LoVo (cell line): ENCODE measurements around the gene KRT78.
"Not testable (repeated sequence)": the region's sequence is repeated elsewhere in the genome, so short reads cannot be mapped to it uniquely, and the experiment has no call there.

Experiments used
- DNase-seq: peaks from one replicate; pipeline ENCODE4 v3.0.0-alpha.2; 2016; ENCODE audit warnings: low spot score

The KRT78 gene, protein sequence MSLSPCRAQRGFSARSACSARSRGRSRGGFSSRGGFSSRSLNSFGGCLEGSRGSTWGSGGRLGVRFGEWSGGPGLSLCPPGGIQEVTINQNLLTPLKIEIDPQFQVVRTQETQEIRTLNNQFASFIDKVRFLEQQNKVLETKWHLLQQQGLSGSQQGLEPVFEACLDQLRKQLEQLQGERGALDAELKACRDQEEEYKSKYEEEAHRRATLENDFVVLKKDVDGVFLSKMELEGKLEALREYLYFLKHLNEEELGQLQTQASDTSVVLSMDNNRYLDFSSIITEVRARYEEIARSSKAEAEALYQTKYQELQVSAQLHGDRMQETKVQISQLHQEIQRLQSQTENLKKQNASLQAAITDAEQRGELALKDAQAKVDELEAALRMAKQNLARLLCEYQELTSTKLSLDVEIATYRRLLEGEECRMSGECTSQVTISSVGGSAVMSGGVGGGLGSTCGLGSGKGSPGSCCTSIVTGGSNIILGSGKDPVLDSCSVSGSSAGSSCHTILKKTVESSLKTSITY

DNA sequence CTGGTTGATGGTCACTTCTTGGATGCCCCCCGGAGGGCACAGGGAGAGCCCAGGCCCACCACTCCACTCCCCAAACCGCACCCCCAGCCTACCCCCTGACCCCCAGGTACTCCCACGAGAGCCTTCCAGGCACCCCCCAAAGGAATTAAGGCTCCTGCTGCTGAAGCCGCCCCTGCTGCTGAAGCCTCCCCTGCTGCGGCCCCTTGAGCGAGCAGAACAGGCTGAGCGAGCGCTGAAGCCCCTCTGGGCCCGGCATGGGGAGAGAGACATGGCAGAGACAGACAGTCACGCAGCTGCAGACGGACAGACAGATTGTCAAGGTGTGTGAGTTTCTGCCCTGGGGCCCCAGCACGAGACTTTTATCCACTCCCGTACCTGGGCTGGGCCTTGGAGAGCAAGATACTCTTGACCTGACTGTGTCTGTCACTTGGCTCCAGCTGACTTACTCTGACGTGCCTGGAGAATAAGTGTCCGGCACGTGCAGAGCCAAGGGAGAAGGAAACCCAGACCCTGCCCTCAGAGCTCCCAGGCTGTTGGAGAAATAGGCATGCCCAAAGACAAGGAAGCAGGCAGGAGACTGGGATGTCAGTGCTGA lies at the start of gene KRT78:
Gene KRT78, minus strand, starts transcription at position 334 of the 595 bp plus-strand sequence. Its CDS starts 64 bp downstream, at position 270.
- DNase-seq: no peak

DNA sequence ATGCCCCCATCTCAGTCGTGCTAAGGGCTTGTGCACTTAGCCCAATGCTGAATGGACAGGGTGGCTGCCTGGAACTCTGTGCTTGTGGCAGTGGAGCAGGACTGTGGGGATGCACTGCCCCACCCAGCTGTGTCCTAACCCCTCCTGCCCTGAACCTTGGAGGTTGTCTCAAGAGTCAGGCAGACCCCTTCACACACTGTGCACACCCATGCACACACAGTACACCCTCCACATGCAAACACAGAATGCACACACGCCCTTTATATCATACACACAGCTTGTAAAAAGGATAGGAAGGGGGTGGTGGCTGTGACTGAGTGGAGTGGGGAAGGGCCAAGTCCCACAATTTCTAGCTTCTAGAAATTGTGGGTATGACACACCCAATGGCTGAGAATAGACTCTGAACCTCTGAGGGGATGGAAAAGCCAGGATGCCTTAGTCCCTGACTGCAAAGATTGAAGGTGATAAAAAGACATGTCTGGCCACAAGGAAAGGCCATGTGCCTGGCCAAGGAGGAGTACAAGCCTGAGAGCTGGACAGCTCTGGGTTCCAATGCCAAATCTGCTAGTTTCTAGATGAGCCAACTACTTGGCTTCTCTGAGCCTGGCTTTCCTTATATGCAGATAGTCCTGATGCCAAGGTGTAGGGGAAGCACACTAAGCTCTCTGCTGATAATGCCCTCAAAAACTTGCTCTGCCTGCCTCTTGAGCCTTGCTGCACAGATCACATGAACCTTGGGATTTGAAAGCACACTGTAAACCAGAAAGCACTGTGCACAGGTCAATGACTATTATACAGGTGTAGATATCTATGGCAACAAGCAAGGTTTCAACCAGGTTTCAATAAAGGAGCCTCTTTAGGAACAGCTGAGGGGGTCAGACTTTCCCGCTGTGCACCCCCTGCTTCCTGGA lies 47.7 kb upstream of the KRT78 start:
- DNase-seq: peak; percentile 67

DNA sequence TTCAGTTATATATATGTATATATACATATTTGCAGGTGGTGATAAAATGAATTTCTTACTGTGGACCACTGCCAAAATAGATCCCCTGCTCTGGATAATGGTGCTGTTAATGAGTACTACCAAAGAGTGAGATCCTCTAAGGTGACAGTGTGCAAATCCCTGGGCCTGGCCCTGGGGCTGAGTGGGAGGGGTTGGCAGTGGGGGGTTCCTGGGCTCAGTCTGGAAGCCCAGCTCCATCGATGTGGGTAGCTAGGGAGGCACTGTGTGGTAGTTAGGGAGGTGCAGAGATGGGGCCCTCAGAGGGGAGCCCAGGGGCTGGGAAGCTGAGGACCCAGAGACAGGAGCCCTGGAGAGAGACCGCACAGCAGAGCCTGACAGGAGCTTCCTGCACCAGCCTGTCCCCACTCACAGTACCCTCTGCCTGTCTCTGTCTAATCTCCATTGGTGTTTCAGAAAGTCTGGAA lies 47.0 kb upstream of the KRT78 start:
- DNase-seq: no peak

DNA sequence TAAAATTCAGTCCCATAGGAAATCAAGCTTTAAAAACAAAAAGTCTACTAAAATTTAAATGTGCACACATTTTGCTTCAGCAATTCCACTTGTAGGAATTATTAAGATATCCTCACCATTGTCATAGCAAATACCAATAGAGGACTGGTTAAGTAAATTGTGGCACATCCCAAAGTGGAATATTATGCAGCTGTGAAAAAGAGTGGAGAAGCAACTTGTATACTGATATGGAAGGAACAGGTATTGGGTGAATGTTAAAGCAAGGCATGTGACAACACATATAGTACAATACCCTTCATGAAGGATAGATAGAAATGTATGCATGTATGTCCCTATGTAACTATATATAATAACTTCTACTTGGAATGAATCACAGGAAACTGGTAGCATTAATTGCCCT lies 44.2 kb upstream of the KRT78 start:
- no peak for DNase-seq

DNA sequence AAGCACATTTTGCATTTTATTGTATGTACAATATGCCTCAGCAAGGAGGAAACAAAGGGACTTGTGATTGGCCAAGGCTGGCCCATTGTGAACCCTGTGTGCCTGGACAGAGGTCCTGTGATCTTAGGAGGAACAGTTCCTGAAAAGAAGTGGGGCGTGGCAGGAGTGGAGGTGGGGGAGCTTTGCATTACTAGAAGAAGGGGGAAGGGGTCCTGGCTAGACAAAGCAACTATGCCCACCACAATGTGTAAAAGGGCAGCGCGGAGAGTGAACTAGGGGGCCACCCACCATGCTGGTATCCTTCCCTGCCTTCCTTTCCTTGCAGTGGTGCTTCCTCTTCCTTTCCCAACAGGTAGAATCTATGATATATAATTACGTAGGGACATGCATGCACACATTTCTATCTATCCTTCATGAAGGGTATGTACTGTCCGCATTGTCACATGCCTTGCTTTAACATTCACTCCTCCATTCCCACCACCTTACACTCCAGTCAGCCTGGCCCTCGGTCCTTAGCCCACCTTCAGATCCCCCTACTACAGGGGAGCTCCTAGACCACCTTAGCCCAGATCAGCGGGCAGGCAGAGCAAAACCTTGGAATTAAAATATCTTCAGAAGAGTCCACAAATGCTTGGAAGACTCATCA lies 43.5 kb upstream of the KRT78 start:
- no peak for DNase-seq

DNA sequence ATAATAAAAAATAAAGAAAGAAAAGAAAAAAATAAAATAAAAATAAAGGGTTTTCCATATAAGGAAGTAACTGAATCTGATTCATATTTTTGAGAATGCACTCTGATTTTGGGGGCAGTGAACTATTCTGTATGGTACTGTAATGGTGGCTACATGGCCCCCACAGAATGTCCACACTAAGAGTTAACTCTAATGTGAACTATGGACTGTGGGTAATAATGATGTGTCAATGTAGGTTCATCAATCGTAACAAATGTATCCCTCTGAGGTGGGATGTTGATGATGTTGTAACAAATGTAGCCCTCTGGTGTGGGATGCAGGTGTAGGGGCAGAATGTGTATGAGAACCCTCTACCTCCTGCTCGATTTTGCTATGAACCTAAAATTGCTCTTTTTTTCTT lies 42.2 kb upstream of the KRT78 start:
- no peak for DNase-seq

DNA sequence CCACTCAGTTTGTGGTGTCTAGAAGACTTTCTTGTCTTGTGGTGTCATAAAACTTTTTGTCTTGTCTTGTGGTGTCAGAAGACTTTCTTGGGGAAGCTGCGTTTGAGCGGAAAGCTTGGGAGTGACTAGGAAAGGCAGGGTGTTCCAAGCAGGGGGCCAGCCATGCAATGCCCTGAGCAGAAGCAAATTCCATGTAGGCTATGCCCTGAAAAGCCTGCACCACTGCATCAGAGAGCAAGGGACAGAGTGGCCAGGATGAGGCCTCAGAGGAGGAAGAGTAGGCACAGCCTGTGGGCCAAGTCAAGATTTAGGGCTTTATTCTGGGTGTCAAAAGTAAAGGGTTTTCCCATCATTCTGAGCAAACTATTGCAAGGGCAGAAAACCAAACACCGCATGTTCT lies 41.6 kb upstream of the KRT78 start:
- DNase-seq: no peak

DNA sequence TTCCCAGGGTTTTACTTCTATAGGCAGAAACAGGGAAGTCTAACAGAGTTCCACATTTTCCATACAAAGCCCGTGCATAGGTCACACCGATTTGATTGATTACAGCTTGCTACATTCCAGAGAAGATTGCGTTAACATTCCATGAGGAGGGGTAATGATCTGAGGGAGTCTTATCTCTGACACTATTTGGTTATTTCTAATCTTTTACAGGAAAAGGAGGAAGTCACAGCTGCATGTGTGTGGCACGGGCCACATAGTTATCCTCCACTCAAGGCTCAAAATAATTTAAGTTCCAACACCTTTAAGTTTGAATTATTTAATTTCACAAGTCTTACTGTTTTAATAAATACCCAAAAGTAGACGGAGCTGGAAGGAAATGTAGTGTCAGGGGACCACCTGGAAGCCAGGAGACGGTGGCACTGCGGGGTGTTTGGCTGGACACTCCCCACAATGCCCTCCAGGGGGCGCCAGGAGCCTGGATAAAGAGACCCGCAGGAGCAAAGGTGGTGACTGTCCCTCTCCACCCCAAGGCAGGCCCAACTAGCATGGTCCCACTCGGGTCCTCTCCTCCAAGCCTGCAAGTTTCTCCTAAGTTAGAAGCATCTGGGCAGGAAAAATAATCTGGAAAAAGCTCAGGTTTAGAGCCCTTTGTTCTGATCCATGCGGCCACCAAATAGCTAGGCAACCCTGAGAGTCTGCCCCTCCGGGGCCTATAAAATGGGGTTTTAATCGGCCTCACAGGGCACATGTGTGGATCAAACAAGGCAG lies 35.9 kb upstream of the KRT78 start:
- peak; percentile 86 for DNase-seq

DNA sequence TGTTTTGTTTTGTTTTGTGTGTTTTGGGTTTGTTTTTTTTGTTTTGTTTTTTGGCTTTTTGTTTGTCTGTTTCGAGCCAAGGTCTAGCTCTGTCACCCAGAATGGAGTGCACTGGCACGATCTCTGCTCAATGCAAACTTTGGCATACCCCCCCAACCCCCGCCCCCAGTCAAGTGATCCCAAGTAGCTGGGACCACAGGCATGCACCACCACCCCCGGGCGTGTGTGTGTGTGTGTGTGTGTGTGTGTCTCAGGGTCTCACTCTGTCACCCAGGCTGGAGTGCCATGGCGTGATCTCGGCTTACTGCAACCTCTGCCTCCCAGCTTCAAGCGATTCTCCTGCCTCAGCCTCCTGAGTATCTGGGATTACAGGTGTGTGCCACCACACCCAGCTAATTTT lies 31.7 kb upstream of the KRT78 start:
- not testable (repeated sequence) for DNase-seq

DNA sequence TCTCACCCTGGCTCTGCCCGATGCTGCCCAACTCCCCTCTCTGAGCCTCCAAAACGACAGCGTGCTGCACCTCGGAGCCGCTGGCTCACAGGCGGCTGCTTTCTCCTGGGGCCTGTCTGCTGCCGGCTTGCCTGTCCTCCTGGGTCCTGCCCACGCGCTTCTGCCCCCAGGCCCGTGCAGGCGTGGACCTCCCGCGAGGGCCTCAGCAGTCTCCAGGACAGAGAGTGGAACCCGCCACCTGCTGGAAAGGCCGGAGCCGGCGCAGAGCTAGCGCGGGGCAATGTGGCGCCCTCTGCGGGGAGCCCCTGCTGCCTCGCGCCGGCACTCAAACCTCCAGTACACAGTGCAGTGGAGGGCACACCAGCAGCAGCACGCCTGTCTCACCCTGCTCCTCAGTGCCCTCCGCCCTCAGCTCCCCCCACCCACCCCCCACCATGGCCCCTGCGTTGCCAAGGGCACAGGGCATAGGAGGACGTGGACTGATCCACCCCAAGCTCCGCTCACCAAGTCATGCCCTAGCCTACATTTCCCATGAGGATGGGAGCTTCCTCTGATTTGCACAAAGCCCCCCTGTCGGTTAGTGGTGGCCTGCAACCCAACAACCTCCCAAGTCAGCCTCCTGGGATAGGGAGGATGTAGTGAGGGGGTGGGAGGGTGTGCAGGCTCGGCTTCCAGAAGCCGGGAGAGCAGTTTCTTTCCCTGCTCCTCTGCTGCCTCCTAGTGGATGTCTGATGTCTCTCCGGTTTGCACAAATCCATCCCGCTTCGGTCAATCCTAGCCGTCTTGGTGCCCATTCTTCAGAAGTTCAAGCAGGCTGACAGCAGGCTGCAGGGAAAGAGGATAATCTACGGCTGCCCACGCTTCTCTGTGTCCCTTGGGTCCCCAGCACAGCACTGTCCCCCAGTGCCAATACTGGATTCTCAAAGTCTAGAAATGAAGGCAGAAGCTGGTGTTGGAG lies 30.9 kb upstream of the KRT78 start:
- DNase-seq: peak; percentile 91

DNA sequence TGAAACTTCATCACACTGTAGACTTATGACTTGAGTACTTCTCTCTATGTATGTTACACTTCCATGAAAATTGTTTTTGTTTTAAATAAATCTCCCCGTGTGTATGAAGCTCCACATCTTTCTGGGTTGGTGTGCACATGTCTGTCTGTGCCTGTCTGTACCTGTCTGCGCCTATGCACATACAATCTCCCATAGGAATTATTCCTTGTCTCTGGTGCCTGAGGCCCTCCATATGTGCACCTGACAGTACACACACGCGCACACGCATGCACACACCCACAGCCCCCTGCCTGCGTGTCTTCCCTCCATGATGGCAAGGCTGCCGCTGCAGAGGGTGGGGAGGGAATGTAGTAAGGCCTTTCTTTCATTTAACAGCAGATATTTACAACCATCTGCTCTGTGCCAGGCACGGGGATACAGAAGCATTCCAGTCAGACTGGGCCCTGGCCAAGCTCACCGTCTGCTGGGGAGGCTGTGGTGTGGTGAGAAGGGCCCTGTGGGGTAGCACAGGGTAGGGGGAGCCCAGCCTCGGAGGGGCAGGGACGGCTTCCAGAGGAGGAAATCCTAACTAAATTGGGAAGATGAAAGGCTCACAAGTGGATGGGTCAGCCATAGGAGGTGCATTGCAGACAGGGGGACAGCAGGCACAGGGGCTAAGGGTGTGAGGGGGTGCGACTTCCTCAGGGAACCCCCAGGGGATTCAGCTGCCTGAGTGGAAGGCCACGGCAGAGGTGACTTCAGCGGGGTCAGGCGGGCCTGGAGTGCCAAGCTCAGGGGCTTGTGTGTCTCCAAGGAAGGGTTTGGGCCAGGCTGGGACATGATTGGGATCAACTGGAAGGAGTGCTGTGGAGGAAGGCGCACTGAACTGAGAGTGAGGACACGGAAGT lies 30.0 kb upstream of the KRT78 start:
- DNase-seq: no peak

DNA sequence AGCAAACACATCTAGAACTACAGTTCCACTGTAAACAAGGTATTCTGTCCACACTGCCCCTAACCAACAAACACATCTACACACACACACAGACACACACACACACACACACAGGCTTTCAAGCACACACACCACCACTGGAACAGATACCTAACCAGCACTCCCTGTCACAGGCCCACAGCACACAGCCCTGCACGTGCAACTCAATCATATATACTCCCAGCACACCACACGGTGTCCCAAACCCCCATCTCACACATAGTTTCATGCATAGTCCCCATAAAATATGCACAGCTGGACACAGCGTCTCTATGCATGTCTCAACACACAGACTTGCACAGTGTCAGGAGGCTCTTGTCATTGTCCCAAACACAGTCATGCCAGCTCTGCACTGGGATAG lies 28.4 kb upstream of the KRT78 start:
- DNase-seq: no peak

DNA sequence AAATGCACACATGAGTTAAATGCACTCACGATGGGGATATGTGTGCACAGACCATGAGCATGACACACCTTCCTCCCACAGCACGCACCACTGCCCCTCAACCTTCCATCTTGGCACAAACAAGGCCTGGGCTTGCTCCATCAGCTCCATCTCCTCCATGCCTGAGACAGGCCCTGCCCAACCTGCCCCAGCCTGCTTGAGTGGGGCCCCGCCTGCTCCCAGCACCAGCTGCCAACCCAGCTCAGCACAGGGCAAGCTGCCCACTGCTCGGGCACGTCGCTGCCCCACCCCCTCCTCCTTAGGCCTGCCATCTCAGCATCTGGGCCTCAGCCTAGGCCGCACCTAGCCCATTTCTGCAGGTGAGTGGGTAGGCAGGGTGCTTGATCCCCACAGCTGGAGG lies 27.6 kb upstream of the KRT78 start:
- no peak for DNase-seq

DNA sequence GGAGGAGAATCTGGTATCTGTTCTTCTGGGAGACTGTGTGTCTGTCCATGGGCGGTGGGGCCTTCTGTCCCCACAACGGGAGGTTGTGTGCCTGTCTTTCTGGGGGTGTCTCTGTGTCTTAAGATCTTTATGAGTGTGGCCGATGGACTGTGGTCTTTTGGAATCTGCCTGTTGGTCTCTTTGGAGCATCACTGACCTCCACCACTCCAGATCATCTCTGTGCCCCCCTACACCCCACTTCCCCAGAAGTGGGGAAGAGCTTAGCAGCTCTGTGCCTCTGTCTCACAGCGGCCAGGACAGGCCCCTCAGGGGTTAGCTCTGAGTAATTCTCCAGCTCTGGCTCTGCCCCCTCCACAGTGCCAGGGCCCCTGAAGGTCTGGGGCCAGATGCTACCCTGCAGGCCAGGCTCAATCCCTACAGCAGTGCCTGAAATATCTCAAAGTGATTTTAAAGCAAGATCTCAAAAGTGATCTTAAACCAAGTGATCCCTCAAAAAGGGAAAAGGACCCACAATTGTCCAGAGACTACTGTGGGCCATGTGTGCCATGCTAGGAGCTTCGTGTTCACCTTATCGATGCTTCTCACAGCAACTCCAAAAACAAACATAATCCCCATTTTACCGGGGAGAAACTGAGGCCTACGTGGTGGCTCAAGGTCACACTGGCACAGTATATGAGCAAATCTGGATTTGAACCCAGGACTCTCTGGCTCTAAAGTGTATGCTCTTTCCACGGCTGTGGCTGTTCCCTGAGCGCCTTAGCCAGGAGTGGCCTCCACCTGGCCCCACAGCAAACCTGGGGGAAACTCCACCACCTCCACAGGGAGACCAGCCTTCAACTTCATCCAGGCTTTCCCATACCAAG lies 26.0 kb upstream of the KRT78 start:
- DNase-seq: no peak

DNA sequence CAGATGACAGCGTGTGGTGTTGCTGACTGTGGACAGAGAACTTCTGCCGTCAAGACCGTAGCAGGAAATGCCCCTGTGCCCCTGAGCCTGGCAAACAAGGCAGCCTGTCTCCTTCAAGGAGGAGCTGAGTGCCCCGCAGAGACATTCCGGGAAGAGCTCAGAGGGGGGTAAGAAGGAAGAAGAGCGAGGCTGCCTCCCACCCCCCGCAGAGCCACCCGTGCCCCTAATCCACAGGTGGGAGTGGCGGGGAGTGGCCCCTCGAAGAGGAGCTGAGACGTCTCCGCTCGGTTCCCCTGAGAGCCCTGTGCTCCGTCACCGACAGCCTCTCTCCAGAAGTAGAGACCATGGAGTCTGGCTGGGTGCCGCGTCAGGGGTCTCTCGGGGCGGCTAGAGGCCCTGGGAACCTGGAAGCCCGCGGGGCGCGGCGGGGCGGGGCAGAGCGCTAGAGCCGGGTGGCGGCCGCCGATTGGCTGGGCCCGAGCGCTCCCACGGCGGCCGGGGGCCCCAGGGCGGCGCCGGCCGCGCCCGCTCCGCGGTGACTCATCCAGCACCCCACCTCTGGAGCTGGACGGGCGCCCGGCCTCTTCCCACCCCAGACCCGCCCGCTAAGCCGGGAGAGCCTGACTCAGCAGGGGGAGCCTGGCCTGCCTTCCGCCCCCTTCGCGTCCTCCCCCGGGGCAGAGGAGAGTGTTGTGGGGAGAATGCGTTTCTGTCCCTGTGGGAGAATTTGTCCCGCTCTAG lies 25.2 kb upstream of the KRT78 start:
- peak; percentile 99 for DNase-seq

DNA sequence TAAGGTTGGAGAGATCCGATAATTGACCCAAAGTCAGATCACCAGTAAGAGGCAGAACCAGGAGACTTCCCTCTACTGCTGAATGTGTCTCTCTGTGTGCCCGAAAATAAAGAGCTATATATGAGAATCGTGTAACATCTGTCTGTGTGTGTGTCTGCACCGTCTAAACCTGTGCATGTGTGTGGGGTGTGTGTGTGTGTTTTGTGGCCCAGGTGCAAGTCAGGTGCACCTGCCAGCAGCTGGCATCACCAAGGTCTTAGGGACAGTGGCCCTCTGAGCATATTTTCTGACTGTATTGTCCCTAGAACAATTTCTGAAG lies 24.7 kb upstream of the KRT78 start:
- DNase-seq: no peak

DNA sequence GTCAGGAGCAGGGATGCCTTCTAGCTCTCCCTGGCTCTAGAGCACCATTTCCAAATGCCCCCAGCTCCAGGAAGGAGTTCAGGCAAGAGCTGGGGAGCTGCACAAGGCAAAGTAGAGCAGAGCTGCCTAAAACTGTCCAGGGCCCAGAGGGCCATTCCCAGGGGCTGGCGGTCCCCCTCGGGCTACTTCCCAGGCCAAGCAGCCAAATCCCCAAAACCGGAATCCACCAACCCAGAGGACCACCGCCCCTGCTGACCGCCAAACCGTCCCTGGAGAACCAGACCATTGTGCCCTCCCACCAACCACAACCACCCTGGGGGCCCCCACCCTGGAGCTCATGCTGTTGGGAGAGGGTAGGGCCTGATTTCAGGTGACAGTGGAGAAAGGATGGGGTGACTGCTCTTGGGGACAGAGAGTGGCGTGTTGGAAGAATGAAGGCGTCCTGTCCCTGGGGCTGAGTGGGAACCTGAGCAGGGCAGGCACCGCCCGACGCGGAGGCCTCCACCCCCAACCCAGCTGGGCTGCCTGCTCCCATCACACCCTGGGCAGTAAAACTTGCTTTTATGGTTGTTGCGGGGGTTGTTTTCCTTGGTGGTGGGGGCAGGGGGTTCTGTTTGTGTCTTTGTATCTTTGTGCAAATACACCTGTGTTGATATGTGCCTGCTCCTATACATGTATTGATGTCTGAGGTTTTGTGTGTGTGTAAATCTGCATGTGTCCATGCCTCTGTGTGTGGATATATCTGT lies 24.0 kb upstream of the KRT78 start:
- DNase-seq: peak; percentile 44
